A549 (cell line): Measurements from ENCODE around the gene PIM1. TPM values are rescaled to one million over a fixed set of nuclear protein-coding genes. Genes with fewer than 3 reads are reported as not detected.

Experiments
- ATAC-seq, 2 experiments: fragments of 200-7000 bp in 1 of 2; fragments of >200 bp in 1 of 2; cut with Nextera tagmentation in 1 of 2; cut with Tn5 transposase in 1 of 2; 3 replicates each; pipeline versions ENCODE4 v1.8.0 to v1.9.1; 2018 to 2020; ENCODE audit warnings: mild to moderate bottlenecking in 1 of 2, moderate library complexity in 1 of 2
- CTCF ChIA-PET: fragments of 300-600 bp; sonication (Branson Sonifier 250); formaldehyde crosslinking; extraction: SDS; loops from one replicate; lab custom pipeline; 2021; ENCODE audit warnings: antibody characterized with exemption, inconsistent platforms; lab: Yijun Ruan, JAX
- POLR2A ChIA-PET: fragments of 350-600 bp; formaldehyde crosslinking; extraction: SDS; loops from one replicate; lab custom pipeline; 2021; ENCODE audit warnings: antibody characterized with exemption, inconsistent platforms; lab: Yijun Ruan, JAX
- DNase-seq, 2 experiments: peaks; one replicate each; pipeline versions ENCODE4 v3.0.0 to v3.0.0-alpha.2; 2011 to 2016; ENCODE audit warnings: low read depth in 1 of 2, low spot score in 1 of 2
- FAIRE-seq: peaks from 2 replicates; lab custom pipeline; 2011; peaks lifted over from hg19 to GRCh38; lab: Jason Lieb, UNC
- H3K27ac ChIP-seq, 2 experiments: fragments of >200 bp; sonication (Bioruptor Twin); formaldehyde crosslinking; 3 replicates each; pipeline ENCODE4 v1.5.1; 2016 to 2017
- H3K4me1 ChIP-seq: fragments of >200 bp; sonication (Bioruptor Twin); formaldehyde crosslinking; 3 replicates; pipeline ENCODE4 v1.6.1; 2016
- H3K4me2 ChIP-seq: fragments of >200 bp; sonication (Bioruptor Twin); formaldehyde crosslinking; 3 replicates; pipeline ENCODE4 v1.6.1; 2016
- H3K4me3 ChIP-seq: fragments of >200 bp; sonication (Bioruptor Twin); formaldehyde crosslinking; 3 replicates; pipeline ENCODE4 v1.5.1; 2016
- H3K9me3 ChIP-seq: fragments of >200 bp; sonication (Bioruptor Twin); formaldehyde crosslinking; 3 replicates; pipeline ENCODE4 v1.6.1; 2016
- BCL3 ChIP-seq: fragments of >200 bp; sonication (Bioruptor Twin); formaldehyde crosslinking; IDR thresholded peaks from 3 replicates; pipeline ENCODE4 v1.6.1; 2016
- BHLHE40 ChIP-seq: IDR thresholded peaks from 2 replicates; pipeline ENCODE4 v1.6.1; 2012; ENCODE audit warnings: low read depth, low read length, inconsistent platforms
- CBX8 ChIP-seq: fragments of 200-600 bp; sonication (generic); IDR thresholded peaks from 2 replicates; pipeline ENCODE4 v1.6.1; 2016
- CEBPB ChIP-seq, 2 experiments: fragments of >200 bp in 1 of 2; sonication (Bioruptor Twin) in 1 of 2; formaldehyde crosslinking in 1 of 2; IDR thresholded peaks; 2 replicates each; pipeline ENCODE4 v1.6.1; 2012 to 2016
- CTCF ChIP-seq: fragments of >200 bp; sonication (Bioruptor Twin); formaldehyde crosslinking; IDR thresholded peaks from 3 replicates; pipeline ENCODE4 v1.5.1; 2016
- E2F6 ChIP-seq: IDR thresholded peaks from 2 replicates; pipeline ENCODE4 v1.6.1; 2012; ENCODE audit warnings: low read depth, borderline replicate concordance
- EHF ChIP-seq: fragments of 250-450 bp; sonication (Bioruptor Pico); IDR thresholded peaks from 2 replicates; pipeline ENCODE4 v1.5.0; 2020; ENCODE audit warnings: mild to moderate bottlenecking
- EHMT2 ChIP-seq: fragments of 200-600 bp; sonication (generic); IDR thresholded peaks from 2 replicates; pipeline ENCODE4 v1.6.1; 2016; ENCODE audit warnings: antibody characterized with exemption, low read depth, mild to moderate bottlenecking, moderate library complexity
- ELK1 ChIP-seq: fragments of 150-350 bp; IDR thresholded peaks from 2 replicates; pipeline ENCODE4 v1.6.1; 2014; ENCODE audit warnings: low read depth, mild to moderate bottlenecking, low read length
- FOSB ChIP-seq: fragments of 250-450 bp; sonication (Bioruptor Pico); IDR thresholded peaks from 2 replicates; pipeline ENCODE4 v1.5.0; 2020; ENCODE audit warnings: mild to moderate bottlenecking, moderate library complexity
- JUNB ChIP-seq: fragments of >200 bp; sonication (Bioruptor Twin); formaldehyde crosslinking; IDR thresholded peaks from 2 replicates; pipeline ENCODE4 v1.6.1; 2016
- KDM1A ChIP-seq: fragments of 200-600 bp; sonication (generic); IDR thresholded peaks from 2 replicates; pipeline ENCODE4 v1.6.1; 2016; ENCODE audit warnings: low read depth, mild to moderate bottlenecking
- MAZ ChIP-seq: fragments of 150-350 bp; IDR thresholded peaks from 2 replicates; pipeline ENCODE4 v1.6.1; 2014; ENCODE audit warnings: antibody characterized with exemption, low read depth, low read length, borderline replicate concordance
- MYC ChIP-seq: IDR thresholded peaks from 2 replicates; pipeline ENCODE4 v1.6.1; 2012; ENCODE audit warnings: mild to moderate bottlenecking, inconsistent platforms, low read length, improper control_type of control experiment, borderline replicate concordance
- NFE2L2 ChIP-seq: fragments of 150-350 bp; conservative IDR thresholded peaks from 2 replicates; pipeline ENCODE4 v1.6.1; 2014; ENCODE audit warnings: low read length
- RCOR1 ChIP-seq: fragments of 150-350 bp; IDR thresholded peaks from 2 replicates; pipeline ENCODE4 v1.6.1; 2014; ENCODE audit warnings: antibody characterized with exemption, low read length, low read depth
- TFCP2L1 ChIP-seq: fragments of 250-450 bp; sonication (Bioruptor Pico); IDR thresholded peaks from 2 replicates; pipeline ENCODE4 v1.5.0; 2021; ENCODE audit warnings: mild to moderate bottlenecking
- USF2 ChIP-seq: fragments of 450-650 bp; IDR thresholded peaks from 2 replicates; pipeline ENCODE4 v1.6.1; 2014; ENCODE audit warnings: antibody characterized with exemption
- ZC3H11A ChIP-seq: fragments of 450-650 bp; IDR thresholded peaks from 2 replicates; pipeline ENCODE4 v1.6.1; 2014; ENCODE audit warnings: antibody characterized with exemption, mild to moderate bottlenecking
- WGBS: methylation state at CpG from one replicate; pipeline ENCODE4 v1.1.6; 2017; ENCODE audit errors: missing lambda C conversion rate; 5-methylcytosine and 5-hydroxymethylcytosine counted together
- polyA plus RNA-seq, 4 experiments: library from polyadenylated mRNA; depleted of rRNA in 3 of 4; stranded (reverse); fragments of >200 nt; fragmentation: RNase III in 1 of 4; extraction: RNeasy Plus Mini Kit Qiagen cat#74134 plus additional on column Dnase treatment in 1 of 4; gene quantifications; 2 replicates in 3 of 4; 3 replicates in 1 of 4; pipeline ENCODE4 v1.2.3, GENCODE V29; 2011 to 2017

PIM1 gene
- polyA plus RNA-seq, 2 of the 4 experiments (the other 2 are of a cell fraction): 15.4 to 19.0 TPM

- 87% methylated on average over 9 of the region's 10 CpGs for WGBS
- FAIRE-seq: no peak
- CTCF ChIA-PET: interaction anchor here (1.5 to 2.0 kb wide), 3 partner anchors 10 to 94 kb away, joined by 4 to 6 read pairs (median 6); no protein-coding TSS in a partner anchor
Measured at GRCh38 chr6:37145443-37145842, 24.5 kb upstream of the PIM1 start.

GRCh38 chr6:37146735-37147157, 23.2 kb upstream of the PIM1 start:
- Histone ChIP-seq H3K9me3 (no peaks in the 10 kb centered on the region), H3K4me2 (no peak overlapping the region), H3K27ac (peak overlapping the region in 1 of 2 experiments; percentile 41; a peak in 1 of 6 replicates), H3K4me1 (peaks cover 36% of the 10 kb centered on the region), H3K4me3 (no peak overlapping the region)
- DNase-seq: no peak
- POLR2A ChIA-PET: no interaction called here
- CTCF ChIA-PET: interaction anchor here (1.3 kb wide), 1 partner anchor 11 kb away, joined by 3 read pairs; no protein-coding TSS in a partner anchor
- no peak for FAIRE-seq
- no peak for ATAC-seq
- TF ChIP-seq CTCF (no peak), NFE2L2 (no peak), RCOR1 (no peak), USF2 (no peak), FOSB (no peak), EHMT2 (no peak), MAZ (no peak), TFCP2L1 (CRISPR knock-in tag) (no peak), MYC (no peak), ZC3H11A (no peak)
- WGBS: 91% methylated on average over 6 of the region's 7 CpGs

More at GRCh38 chr6:37145443-37145842, 24.5 kb upstream of the PIM1 start:
- peaks cover 49% of the 10 kb centered on the region for H3K4me1 ChIP-seq
- TF ChIP-seq BCL3 (no peak), CBX8 (no peak), USF2 (no peak), CEBPB (IDR thresholded peaks at IDR 0.05) (no peak), E2F6 (no peak), KDM1A (no peak), JUNB (no peak), BHLHE40 (no peak), EHF (CRISPR knock-in tag) (no peak), ELK1 (no peak)
- TF ChIP-seq, all 56 proteins: peak for 0
- ATAC-seq (no peak), DNase-seq (no peak)
- Histone ChIP-seq H3K27ac (peak overlapping the region; percentile 27 to 84; a peak in 3 of 6 replicates), H3K4me2 (no peak overlapping the region; the same call in 2 of the 3 replicates), H3K4me3 (no peak overlapping the region), H3K9me3 (no peaks in the 10 kb centered on the region)
- POLR2A ChIA-PET: interaction anchor here (1.0 to 1.7 kb wide), 2 partner anchors 25 to 27 kb away, joined by 7 to 9 read pairs; partner anchors contain the start of gene PIM1
